ENCODE results near the gene FOXN3.

Gene FOXN3, protein sequence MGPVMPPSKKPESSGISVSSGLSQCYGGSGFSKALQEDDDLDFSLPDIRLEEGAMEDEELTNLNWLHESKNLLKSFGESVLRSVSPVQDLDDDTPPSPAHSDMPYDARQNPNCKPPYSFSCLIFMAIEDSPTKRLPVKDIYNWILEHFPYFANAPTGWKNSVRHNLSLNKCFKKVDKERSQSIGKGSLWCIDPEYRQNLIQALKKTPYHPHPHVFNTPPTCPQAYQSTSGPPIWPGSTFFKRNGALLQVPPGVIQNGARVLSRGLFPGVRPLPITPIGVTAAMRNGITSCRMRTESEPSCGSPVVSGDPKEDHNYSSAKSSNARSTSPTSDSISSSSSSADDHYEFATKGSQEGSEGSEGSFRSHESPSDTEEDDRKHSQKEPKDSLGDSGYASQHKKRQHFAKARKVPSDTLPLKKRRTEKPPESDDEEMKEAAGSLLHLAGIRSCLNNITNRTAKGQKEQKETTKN

GRCh38 chr14:89417091-89417464 lies at the start of gene FOXN3:
Gene FOXN3 (minus strand): TSS chr14:89417233. CDS start chr14:89412476, 4,757 bp downstream.
- peak; percentile 84 for DNase-seq (ENCODE audit: low read depth)

DNA sequence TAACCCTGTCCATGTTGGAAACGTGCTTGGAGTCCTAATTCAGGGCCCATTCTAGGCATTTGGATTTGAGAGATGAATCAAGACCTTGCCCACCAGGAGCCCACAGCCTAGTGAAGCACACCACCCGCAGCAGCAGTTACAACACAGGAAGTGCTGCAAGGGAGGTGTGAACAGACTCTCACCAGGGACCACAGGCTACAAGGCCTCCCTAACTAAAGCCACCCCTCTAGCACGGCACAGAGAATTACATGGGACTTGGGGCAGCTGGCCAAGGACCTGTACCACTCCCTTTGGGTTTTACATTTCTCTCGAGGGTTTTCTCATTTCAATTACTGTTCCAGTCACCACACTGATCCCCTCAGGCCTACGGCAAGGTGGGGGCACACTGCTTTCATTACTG lies 49.5 kb upstream of the FOXN3 start:
- DNase-seq (ENCODE audit: low read depth) = peak; percentile 54

- no peak for DNase-seq (ENCODE audit: low read depth)
Measured at GRCh38 chr14:89465876-89466275, 48.8 kb upstream of the FOXN3 start.

GRCh38 chr14:89461256-89461655 lies 44.2 kb upstream of the FOXN3 start:
- DNase-seq (ENCODE audit: low read depth) = no peak

GRCh38 chr14:89458713-89459420 lies 41.8 kb upstream of the FOXN3 start:
- DNase-seq (ENCODE audit: low read depth) = no peak

DNA sequence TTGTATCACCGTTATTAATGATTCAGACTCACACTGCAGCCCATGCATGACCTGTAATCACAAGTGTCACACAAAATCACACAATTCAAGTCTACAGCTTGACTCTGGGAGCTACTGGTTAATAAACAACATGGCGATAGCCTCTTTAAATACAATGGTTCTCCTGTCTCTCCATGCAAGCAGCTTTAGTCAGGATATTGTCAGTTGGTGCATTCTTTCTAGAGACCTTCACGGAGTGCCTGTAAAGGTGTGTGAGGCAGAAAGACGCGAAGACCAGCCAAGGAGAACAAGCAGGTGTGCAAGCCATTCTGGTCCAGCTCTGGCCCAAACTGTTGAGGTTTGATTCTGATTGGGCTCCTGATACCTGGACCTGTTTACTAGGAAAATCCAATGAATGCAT lies 40.0 kb upstream of the FOXN3 start:
- DNase-seq (ENCODE audit: low read depth) = no peak

GRCh38 chr14:89455412-89455811 lies 38.4 kb upstream of the FOXN3 start:
- DNase-seq (ENCODE audit: low read depth) = no peak

- no peak for DNase-seq (ENCODE audit: low read depth)
Measured at GRCh38 chr14:89454996-89455395, 38.0 kb upstream of the FOXN3 start.

- DNase-seq (ENCODE audit: low read depth) = no peak
Measured at GRCh38 chr14:89452281-89452680, 35.2 kb upstream of the FOXN3 start.

DNA sequence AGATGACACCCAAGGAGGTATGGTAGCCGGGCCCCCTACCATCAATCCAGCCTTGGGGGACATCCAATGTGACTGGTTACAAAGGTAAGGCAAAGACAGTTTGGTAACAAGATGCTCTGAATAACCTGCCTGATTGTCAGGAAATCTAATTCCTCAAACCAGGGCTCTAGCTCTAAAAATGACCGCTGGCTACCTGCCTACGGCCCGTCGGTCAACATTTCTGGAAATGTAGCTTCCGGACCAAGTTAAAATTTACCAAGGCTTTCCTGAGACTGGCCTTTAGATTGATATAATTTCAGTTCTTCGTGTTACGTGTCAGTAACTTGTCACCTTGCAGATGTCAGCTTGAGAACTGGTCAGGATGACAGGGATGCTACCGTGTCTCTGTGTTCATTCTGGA lies 34.2 kb upstream of the FOXN3 start:
- DNase-seq (ENCODE audit: low read depth) = no peak

GRCh38 chr14:89447182-89447944 lies 30.3 kb upstream of the FOXN3 start:
- no peak for DNase-seq (ENCODE audit: low read depth)

DNA sequence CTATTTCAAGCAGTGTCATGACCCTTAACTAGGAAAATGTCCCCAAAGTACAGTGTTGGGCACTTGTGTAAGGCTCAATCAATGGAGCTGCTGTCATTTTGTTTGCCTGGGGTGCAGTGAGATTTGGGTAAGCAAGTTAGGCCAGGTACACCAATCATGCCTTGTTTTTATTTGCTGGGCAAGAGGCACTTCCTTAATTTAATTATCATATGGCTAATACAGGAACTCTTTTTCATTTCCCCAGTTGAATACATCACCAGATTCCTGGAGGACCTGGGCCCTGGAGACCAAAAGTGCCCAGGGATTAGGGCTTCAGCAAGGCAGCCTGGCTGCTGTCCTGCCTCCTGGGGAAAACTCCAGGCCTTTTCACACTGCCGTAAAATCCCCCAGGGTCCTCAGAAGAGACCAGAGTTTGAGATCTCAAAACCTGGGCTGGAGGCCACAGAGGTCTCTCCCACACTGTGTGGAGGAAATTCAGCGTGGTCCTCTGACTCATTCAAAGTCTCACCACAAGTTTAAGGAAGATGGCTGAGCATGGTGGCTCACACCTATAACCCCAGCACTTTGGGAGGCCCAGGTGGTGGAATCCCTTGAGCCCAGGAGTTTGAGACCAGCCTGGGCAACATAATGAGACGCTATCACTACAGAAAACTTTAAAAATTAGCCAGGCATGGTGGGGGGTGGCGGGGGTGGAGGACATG lies 28.4 kb upstream of the FOXN3 start:
- DNase-seq (ENCODE audit: low read depth) = no peak

GRCh38 chr14:89444516-89445125 lies 27.6 kb upstream of the FOXN3 start:
- DNase-seq (ENCODE audit: low read depth) = no peak

- no peak for DNase-seq (ENCODE audit: low read depth)
Measured at GRCh38 chr14:89444044-89444443, 27.0 kb upstream of the FOXN3 start.

DNA sequence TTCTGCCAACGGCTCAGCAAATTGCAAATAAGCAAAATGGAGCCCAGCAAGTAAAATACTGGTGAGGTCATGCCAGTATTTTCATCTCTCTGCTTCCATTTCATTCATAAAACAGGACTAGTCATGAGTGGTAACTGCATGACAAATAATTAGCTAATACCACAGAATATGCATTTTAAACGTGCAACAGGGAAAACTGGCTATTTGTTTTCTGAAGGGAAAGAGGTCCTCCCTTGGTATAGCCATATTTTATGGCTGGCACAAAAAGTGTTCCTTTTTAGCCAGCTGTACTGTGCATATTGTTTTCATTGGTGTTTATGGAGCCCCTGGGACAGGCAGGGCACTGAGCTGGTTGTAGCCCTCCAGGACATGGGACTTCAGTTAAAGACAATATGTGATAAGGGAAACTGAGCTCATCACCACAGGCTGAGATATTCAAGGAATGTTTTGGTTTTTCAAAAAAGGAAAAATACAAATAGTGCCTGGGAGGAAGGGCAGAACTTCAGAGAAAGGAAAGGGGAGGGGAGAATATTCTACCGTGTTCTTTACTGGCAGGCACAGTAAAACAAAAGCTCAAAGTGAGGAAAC lies 26.1 kb upstream of the FOXN3 start:
- DNase-seq (ENCODE audit: low read depth) = no peak

DNA sequence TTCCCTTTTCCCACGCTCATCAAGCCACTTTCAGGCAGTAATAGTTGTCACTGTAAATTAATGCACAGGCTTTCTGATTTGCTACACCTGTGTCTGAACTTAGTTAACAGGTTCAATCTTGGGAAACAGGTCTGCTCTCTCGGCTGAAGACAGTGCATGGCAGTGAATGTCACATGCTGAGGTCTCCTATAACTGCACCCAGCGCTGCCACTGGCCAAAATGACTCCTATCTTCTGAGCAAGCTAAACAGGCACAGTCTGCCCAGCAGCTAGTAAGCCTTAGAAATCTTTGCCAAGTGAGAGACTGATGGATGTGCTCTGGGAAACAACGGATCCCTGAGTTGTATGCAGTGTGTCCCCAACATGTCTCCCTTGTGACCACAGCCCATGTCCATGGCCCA lies 25.2 kb upstream of the FOXN3 start:
- no peak for DNase-seq (ENCODE audit: low read depth)

DNA sequence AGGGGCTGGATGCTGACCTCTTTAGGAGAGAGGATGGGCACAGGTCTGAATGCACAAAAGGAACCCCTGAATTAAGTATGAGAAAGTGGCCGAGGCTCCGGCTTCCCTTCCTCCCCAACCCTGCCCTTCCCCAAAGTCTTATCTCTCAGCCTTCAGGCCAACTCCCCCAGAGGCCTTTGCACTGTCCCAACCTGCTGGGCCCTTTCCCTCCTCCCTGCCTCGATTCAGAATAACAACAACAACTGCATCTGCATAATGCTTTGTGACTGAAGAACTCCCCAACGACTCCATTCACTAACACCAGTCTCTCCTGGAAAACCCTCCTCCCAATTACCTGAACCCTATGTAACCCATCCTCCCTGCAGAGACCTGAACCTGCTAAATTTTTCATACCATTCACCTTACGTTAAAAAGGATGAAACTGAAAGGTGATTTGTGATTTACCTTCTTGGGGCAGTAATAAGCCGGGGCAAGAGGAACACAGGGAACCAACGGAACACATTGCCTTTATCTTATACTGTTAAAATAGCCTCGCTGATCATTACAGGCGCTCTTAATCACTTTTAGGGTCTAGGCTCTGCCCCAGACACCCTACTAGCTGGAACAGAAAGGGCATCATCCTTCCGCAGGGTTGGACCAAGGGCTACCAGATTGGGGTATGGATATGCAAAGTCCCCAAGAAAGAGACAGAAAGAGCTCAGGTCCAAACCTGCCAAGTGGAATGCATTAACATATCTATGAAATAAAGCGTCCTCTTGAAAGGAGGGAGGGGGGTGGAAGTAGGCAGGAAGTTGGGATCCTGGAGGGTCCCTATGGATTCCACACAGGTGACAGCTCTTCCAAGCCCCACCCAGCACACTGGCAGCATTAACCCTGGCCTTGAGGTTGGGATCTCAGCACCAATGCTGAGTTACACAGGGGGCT lies 24.2 kb upstream of the FOXN3 start:
- no peak for DNase-seq (ENCODE audit: low read depth)

GRCh38 chr14:89435892-89436656 lies 19.0 kb upstream of the FOXN3 start:
- no peak for DNase-seq (ENCODE audit: low read depth)

GRCh38 chr14:89435492-89435891 lies 18.5 kb upstream of the FOXN3 start:
- DNase-seq (ENCODE audit: low read depth) = no peak

Measured in activated gamma-delta T cell treated with anti-CD3 and anti-CD28 coated beads, Interleukin-2, amount 50 U/mL, for 16 hours (primary cell).